Adrenal gland (tissue), 12 donors: ENCODE measurements around the gene VWA1. TPM values are rescaled to one million over a fixed set of nuclear protein-coding genes. Genes with fewer than 3 reads are reported as not detected.

ENCODE experiments used
- DNase-seq, 7 donors: peaks; one replicate each; pipeline ENCODE4 v3.0.0-alpha.2; 2019 to 2020
- H3K27ac ChIP-seq, 5 donors: fragments of 200-600 bp; sonication (generic) in 4 of 5; 1 replicate in 3 of 5; 2 replicates in 2 of 5; pipeline versions ENCODE4 v1.5.1 to v1.8.0; 2016 to 2020; ENCODE audit warnings: mild to moderate bottlenecking in 1 of 5
- H3K27me3 ChIP-seq: fragments of 200-600 bp; 2 replicates; pipeline ENCODE4 v1.8.0; 2021
- H3K36me3 ChIP-seq, 2 donors: fragments of 200-600 bp; replicated peaks in 1 of 2; 1 replicate in 1 of 2; 2 replicates in 1 of 2; pipeline versions ENCODE4 v1.5.1 to v1.8.0; 2018 to 2022
- H3K4me1 ChIP-seq, 2 donors: fragments of 200-600 bp; replicated peaks in 1 of 2; 1 replicate in 1 of 2; 2 replicates in 1 of 2; pipeline versions ENCODE4 v1.5.1 to v1.8.0; 2018 to 2021
- H3K4me3 ChIP-seq, 4 donors: fragments of 200-600 bp; sonication (generic) in 3 of 4; one replicate each; pipeline ENCODE4 v1.5.1; 2016 to 2018
- H3K9me3 ChIP-seq, 3 donors: fragments of 200-600 bp; sonication (generic) in 1 of 3; replicated peaks in 1 of 3; 1 replicate in 2 of 3; 2 replicates in 1 of 3; pipeline versions ENCODE4 v1.5.1 to v1.8.0; 2016 to 2021
- POLR2A ChIP-seq, 2 donors: fragments of 450-650 bp; IDR thresholded peaks; one replicate each; pipeline ENCODE4 v1.6.1; 2017; ENCODE audit warnings: antibody characterized with exemption in 2 of 2, mild to moderate bottlenecking in 2 of 2, moderate library complexity in 1 of 2
- WGBS, 4 donors: extraction: QIAGEN DNeasy Blood & Tissue Kit in 2 of 4; methylation state at CpG; one replicate each; pipeline versions ENCODE4 v1.1.5 to v1.1.7; 2013 to 2017; 5-methylcytosine and 5-hydroxymethylcytosine counted together
- intact Hi-C, 2 donors: fragments of 100-400 bp; cut with DNase I; formaldehyde crosslinking; loops; one replicate each; pipeline versions ENCODE4 v1.14.1 to v1.15.0; 2022 to 2023
- polyA plus RNA-seq, 3 donors: library from polyadenylated mRNA; stranded (reverse); fragments of 200-250 nt in 2 of 3; fragments of 350-450 nt in 1 of 3; fragmentation: Illumina TruSeq in 1 of 3; extraction: RNeasy Lipid Tissue Mini Kit (QIAGEN cat#74804) in 1 of 3; gene quantifications; one replicate each; pipeline ENCODE4 v1.2.3, GENCODE V29; 2013 to 2014
- total RNA-seq, 9 donors: library from RNA; depleted of rRNA in 4 of 9; stranded (reverse); fragments of >200 nt in 4 of 9; fragments of 120-200 nt in 1 of 9; fragmentation: NEBNext Ultra II Directional in 1 of 9; extraction: Animal tissue kit (Norgen Biotek cat#: 25700) in 1 of 9; gene quantifications; one replicate each; pipeline versions ENCODE4 v1.1.0 to v1.2.4, GENCODE V29; 2013 to 2023
- TF ChIP-seq, protein P1 (sequence below), 6 experiments: fragments of 450-650 bp in 4 of 6; fragments of 200-600 bp in 2 of 6; sonication (generic) in 1 of 6; IDR thresholded peaks; 1 replicate in 5 of 6; 2 replicates in 1 of 6; pipeline versions ENCODE4 v1.5.1 to v1.8.0; 2016 to 2021; ENCODE audit warnings: antibody characterized with exemption in 6 of 6, mild to moderate bottlenecking in 2 of 6, moderate library complexity in 1 of 6
- donor health status: healthy with polysubstance abuse.
- donor health status: Bipolar disorder and iron deficiency.
- donor health status: DM: yes; HTN: yes; CAD: no.
- donor health status: DM: no; HTN: no; CAD: no.
- donor health status: DM: no; HTN: no; CAD: no.
- donor health status: DM: yes; HTN: yes; CAD: no.

Gene VWA1
- total and polyA plus RNA-seq, 12 donors, result 0.99 to 49.0 (median 29.3) TPM

- Histone ChIP-seq H3K36me3 (peaks cover 0 to 53% of the 10 kb centered on the region in 2 donors), H3K9me3 (no peaks in the 10 kb centered on the region), H3K27ac (no peak overlapping the region), H3K4me1 (peaks cover 27 to 37% of the 10 kb centered on the region in 2 donors), H3K4me3 (no peak overlapping the region), H3K27me3 (no peaks in the 10 kb centered on the region)
- intact Hi-C loops, result no loop called here
- TF ChIP-seq POLR2A (IDR thresholded peaks at IDR 0.05), result no peak
- TF ChIP-seq, protein P1, sequence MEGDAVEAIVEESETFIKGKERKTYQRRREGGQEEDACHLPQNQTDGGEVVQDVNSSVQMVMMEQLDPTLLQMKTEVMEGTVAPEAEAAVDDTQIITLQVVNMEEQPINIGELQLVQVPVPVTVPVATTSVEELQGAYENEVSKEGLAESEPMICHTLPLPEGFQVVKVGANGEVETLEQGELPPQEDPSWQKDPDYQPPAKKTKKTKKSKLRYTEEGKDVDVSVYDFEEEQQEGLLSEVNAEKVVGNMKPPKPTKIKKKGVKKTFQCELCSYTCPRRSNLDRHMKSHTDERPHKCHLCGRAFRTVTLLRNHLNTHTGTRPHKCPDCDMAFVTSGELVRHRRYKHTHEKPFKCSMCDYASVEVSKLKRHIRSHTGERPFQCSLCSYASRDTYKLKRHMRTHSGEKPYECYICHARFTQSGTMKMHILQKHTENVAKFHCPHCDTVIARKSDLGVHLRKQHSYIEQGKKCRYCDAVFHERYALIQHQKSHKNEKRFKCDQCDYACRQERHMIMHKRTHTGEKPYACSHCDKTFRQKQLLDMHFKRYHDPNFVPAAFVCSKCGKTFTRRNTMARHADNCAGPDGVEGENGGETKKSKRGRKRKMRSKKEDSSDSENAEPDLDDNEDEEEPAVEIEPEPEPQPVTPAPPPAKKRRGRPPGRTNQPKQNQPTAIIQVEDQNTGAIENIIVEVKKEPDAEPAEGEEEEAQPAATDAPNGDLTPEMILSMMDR (IDR thresholded peaks at IDR 0.05), result no peak
- WGBS, 4 donors, result 76 to 85% (median 81%) methylated on average over 7 of the region's 7 CpGs
- DNase-seq, result no peak
Observed at GRCh38 chr1:1403653-1404052, 31.8 kb upstream of the VWA1 start.

- H3K9me3 ChIP-seq, result no peaks in the 10 kb centered on the region
- H3K27me3 ChIP-seq, result no peaks in the 10 kb centered on the region
- 36 to 41% (median 40%) methylated on average over 38 to 43 of the region's 43 CpGs for whole genome bisulfite sequencing, 4 donors
- H3K27ac ChIP-seq, result peak overlapping the region in 4 of 5 donors; percentile 69 to 90 (median 83)
- peaks cover 13 to 24% of the 10 kb centered on the region in 2 donors for H3K4me1 ChIP-seq
- DNase-seq, result peak in 1 of 7 donors; percentile 19
- H3K36me3 ChIP-seq, result peaks cover 0 to 46% of the 10 kb centered on the region in 2 donors
- intact Hi-C loops, result no loop called here
- peak overlapping the region; percentile 73 to 96 (median 86) for H3K4me3 ChIP-seq
- TF ChIP-seq, protein P1 (IDR thresholded peaks at IDR 0.05), result no peak
- no peak for TF ChIP-seq POLR2A (IDR thresholded peaks at IDR 0.05)
Observed at GRCh38 chr1:1406101-1406820, 29.2 kb upstream of the VWA1 start.

- Histone ChIP-seq H3K4me3 (peak within 1 kb of the TSS; percentile 73 to 96 (median 86)), H3K9me3 (no peaks in the 10 kb centered on the region), H3K27me3 (no peaks in the 10 kb centered on the region), H3K4me1 (peaks cover 13 to 24% of the 10 kb centered on the region in 2 donors), H3K27ac (peak within 1 kb of the TSS; percentile 46 to 90 (median 77)), H3K36me3 (peaks cover 0 to 38% of the 10 kb centered on the region in 2 donors)
- peak; percentile 92 to 97 (median 95) for DNase-seq
- TF ChIP-seq, protein P1 (IDR thresholded peaks at IDR 0.05), result no peak
- peak; percentile 71 to 84 for TF ChIP-seq POLR2A (IDR thresholded peaks at IDR 0.05)
- intact Hi-C loops, result no loop called here
- 0 to 1% (median 1%) methylated on average over 31 to 98 of the region's 98 CpGs for WGBS, 4 donors
Observed at GRCh38 chr1:1406821-1407635, 28.5 kb upstream of the VWA1 start, which contains the start of gene MRPL20. MRPL20 (minus strand) TSS chr1:1407293; CDS start chr1:1407217, 76 bp downstream.
